ENCODE data around the gene PDE1A.

Gene PDE1A

DNA sequence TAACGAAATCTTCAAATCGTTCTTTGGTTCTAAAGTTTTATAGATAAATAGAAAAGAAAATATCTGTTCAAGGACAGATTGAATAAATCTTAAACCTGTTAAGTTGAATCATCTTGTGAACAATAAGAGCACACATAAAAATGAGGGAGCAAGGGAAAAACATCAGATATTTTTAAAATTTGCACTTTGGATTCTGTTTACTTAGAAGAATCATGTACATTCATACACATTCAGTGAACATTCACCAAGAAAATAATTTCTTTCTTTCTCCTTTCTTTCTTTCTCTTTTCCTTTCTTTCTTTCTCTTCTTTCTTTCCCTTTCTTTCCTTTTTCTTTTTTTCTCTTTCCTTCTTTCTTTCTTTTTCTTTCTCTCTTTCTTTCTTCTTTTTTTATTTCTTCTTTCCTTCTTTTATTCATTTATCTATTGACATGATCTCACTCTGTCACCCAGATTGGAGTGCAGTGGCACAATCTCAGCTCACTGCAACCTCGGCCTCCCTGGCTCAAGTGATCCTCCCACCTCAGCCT, 164.9 kb downstream of the PDE1A start:
- DNase-seq, result no peak

- no peak for DNase-seq
Observed at GRCh38 chr2:182259629-182260150, 167.1 kb downstream of the PDE1A start.

GRCh38 chr2:182252534-182252933, 174.3 kb downstream of the PDE1A start:
- DNase-seq, result no peak

DNA sequence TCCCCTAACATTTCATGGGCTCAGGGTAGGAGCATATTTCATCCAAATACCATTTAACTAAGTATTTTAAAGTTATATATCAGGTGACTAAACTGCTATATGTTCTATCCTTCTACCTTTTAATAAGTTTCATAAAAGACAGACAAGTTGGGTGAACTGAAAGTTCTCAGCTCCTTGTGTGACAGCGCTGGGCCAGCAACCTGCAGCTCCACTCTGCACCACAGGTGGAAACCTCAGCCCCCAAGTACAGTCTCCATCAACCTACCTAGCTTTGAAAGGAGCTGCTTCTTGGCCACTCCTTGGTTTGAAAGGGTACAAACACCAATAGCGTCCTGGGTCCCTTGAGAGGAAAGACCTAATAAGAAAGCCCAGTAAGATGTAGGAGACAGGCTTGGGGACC, 177.9 kb downstream of the PDE1A start:
- no peak for DNase-seq

DNA sequence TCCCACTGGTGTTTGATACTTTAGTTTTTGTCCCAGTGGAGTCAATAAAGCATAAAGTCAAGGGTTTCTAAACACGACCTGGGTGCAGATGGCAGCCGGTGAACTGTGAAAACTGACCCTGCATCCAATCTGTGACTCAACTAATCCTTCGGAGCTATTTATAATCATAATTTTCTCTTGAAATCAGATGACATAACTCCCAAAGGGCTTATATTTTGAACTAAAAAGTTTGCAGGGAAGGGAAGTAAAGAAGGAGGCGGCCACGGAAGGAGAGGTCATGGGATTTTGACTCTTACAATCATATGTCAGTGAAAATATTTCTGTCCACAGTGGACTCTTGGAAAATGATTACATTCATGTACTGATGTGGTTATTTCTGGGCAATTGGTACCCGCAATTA, 178.5 kb downstream of the PDE1A start:
- no peak for DNase-seq

DNA sequence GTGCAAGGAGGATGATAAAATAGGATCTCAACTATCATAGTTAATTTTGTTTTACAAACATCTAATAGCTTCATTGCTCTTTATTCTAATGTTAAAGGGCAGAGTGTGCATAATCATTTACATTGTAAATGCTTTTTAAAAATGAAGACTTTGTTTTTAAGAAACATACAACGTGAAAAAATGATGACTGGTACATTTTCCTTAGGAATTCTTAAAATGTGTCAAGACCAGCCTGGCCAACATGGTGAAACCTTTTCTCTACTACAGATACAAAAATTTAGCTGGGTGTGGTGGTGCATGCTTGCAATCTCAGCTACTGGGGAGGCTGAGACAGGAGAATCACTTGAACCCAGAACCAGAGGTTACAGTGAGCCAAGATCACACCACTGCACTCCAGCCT, 179.0 kb downstream of the PDE1A start:
- DNase-seq, result no peak

GRCh38 chr2:182245963-182246362, 180.9 kb downstream of the PDE1A start:
- DNase-seq, result no peak

GRCh38 chr2:182242609-182243008, 184.2 kb downstream of the PDE1A start:
- DNase-seq, result no peak

- DNase-seq, result no peak
Observed at GRCh38 chr2:182241936-182242335, 184.9 kb downstream of the PDE1A start.

- DNase-seq, result peak in 1 of 2 experiments; percentile 25
Observed at GRCh38 chr2:182240862-182241371, 185.9 kb downstream of the PDE1A start.

GRCh38 chr2:182230561-182230960, 196.3 kb downstream of the PDE1A start:
- no peak for DNase-seq

DNA sequence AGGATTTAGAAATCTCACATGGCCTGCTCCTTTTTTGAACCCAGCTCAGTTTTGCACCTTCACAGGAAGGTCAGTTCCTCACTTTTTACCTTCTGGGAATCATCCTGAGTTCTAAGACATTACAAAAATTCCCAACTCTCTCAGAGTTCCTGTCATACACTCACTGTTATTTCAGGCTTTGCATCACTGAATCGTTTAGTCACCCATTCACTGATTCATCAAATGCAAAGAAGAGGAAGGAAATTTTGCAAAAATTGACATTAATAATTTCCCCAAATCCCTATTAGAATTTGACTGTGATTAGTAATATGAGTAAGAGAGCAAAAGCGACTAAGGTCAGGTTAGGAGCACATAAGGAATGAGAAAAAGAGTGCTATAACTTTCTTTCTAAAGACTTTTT, 197.5 kb downstream of the PDE1A start:
- no peak for DNase-seq

DNA sequence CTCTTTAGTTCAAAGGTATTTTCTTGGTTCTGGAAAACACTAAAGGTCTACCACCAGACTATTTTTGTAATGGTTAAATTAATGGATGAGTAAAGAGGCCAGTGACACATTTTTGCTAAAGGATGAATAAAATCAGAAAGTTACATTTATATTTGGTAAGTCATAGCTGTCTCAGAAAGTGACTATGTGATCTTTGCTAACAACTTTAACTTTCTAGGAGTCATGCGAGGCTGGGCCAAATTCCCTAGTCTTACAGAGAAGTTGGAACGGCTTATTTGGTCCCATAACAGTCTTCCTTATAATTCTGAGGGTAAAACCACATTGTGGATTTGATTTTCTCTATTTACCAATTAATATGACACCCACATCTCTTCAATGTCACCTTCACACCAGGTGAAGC, 198.1 kb downstream of the PDE1A start:
- DNase-seq, result no peak

- DNase-seq, result no peak
Observed at GRCh38 chr2:182228073-182228473, 198.8 kb downstream of the PDE1A start.

GRCh38 chr2:182226807-182227206, 200.0 kb downstream of the PDE1A start:
- no peak for DNase-seq

DNA sequence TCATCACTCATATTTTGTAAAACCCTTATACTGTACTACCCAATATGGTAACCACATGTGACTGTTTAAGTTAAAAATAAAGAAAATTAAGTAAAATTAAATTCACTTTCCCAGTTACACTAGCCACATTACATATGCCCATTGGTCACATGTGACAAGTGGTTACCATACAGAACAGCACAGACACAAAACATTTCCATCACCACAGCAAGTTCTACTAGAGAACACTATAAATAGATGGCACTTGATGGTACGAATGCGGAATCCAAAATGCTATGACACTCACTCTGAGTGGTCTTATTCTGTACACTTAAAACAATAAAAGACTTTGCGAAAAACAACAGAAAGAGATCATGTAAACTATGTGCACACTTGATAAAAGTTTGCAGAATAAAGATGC, 202.2 kb downstream of the PDE1A start:
- no peak for DNase-seq

GRCh38 chr2:182220998-182221397, 205.8 kb downstream of the PDE1A start:
- no peak for DNase-seq

DNA sequence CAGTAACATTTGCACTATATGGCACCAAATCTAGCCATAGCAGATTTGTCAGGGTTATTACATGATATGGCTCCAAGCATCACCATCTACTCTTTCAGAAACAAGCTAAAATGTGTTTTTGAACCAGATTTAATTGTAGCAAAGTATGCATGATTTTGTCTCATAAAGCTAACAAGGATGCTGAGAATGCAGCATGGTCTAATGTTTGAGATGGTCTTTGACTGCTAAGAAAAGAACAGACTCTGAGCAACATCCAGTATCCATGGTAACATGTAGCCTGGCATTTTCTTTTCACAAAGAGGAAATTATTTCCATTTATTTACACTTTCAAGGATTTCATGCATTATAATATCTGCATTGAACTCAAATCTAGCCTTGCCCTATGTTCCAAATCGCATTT, 206.5 kb downstream of the PDE1A start:
- DNase-seq, result no peak

- DNase-seq, result no peak
Observed at GRCh38 chr2:182210669-182211068, 216.2 kb downstream of the PDE1A start.

DNA sequence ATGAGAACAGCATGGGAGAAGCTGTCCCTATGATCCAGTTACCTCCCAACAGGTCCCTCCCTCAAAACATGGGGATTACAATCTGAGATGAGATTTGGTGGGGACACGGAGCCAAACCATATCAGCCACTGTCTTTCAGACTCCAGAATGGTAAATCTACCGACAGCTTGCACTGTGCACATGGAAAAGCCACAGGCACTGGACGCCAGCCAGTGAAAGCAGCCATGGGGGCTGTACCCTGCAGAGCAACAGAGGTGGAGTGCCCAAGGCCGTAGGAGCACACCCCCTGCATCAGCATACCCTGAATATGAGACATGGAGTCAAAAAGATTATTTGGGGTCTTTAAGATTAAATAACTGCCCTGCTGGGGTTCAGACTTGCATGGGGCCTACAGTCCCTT, 218.4 kb downstream of the PDE1A start:
- DNase-seq, result peak; percentile 28 to 52

DNA sequence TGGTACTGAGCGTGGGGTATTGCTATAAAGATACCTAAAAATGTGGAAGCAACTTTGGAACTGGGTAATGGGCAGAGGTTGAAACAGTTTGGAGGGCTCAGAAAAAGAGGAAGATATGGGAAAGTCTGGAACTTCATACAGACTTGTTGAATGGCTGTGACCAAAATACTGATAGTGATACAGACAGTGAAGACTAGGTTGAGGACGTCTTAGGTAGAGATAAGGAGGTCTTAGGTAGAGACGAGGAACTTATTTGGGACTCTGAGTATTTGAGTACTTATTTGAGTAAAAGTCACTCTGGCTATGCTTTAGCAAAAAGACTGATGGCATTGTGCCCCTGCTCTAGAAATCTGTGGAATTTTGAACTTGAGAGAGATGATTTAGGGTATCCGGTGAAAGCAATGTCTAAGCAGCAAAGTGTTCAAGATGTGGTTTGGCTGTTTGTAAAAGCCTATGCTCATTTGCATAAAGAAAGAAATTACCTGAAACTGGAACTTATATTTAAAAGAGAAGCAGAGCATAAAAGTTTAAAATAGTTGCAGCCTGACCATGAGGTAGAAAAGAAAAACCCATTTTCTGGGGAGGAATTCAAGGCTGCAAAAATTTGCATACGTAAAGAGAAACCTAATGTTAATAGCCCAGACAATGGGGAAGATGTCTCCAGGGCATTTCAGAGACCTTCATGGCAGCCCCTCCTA, 219.6 kb downstream of the PDE1A start:
- DNase-seq, result no peak

GRCh38 chr2:182197529-182197928, 229.3 kb downstream of the PDE1A start:
- no peak for DNase-seq

DNA sequence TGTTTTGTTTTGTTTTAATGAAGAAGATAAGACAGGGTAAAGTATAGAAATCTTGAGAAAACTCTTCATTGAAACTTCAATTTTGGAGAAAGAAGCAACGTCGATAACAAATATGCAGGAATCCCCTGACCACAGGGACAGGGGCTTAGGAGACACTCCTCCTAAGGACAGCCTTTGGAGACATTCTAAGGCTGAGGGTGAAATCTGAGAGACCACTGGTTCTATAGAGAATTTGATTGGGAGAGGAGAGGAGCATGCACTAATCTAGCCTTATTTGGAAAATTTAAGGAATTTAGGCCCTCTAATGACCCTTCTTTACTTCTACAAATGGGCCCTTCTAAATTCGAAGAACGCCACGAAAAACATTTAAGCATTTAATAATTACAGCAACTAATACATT, 233.5 kb downstream of the PDE1A start:
- DNase-seq, result no peak

- no peak for DNase-seq
Observed at GRCh38 chr2:182191061-182191460, 235.8 kb downstream of the PDE1A start.

- no peak for DNase-seq
Observed at GRCh38 chr2:182187130-182187529, 239.7 kb downstream of the PDE1A start.
